A549 treated with GW870086 at 1 μM for 4 hours (cell line): ENCODE measurements around the gene KIF3A. TPM values are rescaled to one million over a fixed set of nuclear protein-coding genes. Genes with fewer than 3 reads are reported as not detected.

Source experiments
- total RNA-seq: library from RNA; stranded (reverse); fragments of 200-300 nt; extraction: Qiagen RNA extraction; gene quantifications from 5 replicates; pipeline ENCODE4 v1.2.3, GENCODE V29; 2022; ENCODE audit warnings: low read depth

KIF3A gene
- total RNA-seq: 5.4 to 10.1 TPM (median 8.6 TPM) in 5 replicates

DNA sequence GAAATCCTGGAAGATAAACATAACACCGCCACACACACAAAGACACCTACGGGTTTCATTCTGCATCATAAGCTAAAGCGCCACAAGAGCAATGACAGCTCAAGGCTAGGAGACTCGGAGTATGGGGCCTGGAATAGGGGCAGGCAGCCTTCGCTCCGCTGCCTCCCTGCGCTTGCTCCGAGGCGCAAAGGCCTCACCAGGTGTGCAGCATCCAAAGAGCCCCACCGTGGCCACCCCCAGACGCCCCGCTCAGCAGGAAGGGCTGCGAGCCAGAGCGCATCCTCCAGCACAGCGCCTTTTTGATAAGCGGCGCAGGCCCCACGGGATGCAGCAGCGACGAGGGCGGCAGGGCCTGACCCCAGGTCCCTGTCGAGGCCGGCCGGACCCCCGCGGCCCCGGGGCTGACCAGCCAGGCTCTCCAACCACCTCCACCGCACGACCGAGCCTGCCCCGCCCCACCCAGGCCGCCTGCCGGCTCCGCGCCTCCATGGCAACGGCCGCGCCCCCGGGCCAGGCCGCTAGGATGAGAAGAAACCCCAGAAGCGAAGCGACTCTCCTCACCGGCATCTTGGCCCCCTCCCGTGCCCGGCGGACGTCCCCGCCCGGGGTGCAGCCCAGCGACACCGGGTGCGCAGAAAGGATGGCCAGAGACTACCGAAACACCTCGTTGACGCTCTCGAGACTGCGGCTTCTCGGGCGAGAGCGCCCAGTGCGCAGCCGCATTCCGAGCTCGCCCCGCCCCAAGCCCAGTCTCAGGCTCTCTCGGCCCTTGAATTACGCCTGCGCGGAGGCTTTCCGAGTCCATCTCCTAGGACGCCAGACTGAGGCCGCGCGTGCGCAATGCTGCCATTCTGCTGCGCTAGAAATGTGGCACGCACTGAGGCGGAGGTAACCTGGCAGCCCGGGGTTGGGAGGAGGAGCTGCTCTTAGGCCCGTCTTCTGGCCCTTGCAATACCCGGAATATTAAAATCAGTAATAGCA lies at the start of gene KIF3A:
Gene KIF3A (minus strand): TSS at position 694 of the 981 bp plus-strand sequence. CDS start 127 bp downstream, at position 567.

GRCh38 chr5:132777209-132778069 lies 40.1 kb upstream of the KIF3A start, which contains the start of gene SEPTIN8:
TSS of gene SEPTIN8 (minus strand) at chr5:132777239. CDS start at chr5:132777137, 102 bp downstream.

DNA sequence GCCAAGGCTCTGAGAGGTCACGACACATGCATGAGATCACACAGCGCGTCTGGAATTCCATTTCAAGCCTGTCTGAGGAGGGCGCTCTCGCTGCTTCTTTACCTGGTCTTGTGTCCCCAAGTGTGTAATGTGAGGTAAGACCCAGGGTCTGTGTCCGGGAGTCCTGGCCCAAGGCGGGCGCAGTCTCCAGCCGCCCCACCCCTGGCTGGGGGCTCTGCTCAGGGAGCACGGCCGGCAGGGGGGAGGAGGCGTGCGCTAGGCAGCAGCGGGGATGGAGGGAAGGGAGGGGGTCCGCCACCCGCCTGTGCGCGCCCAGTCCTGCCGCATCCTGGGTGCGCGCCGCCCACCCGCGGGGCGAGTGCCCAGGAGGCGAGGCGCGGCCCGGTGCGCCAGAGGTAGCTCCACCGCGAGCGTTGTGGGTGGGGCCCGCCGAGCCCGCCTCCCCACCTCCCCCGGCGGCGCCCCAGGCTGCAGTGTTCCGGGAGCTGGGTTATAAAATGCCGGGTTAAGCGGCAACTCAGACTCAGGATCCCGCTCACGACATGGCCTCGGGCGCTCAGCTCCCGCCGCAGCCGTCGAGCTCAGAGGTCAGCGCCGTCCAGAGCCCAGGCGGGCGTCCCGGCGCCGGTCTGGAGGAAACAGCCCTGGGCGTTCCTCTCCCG lies 9.7 kb upstream of the KIF3A start, which contains the start of gene CCNI2:
Gene CCNI2 (plus strand): TSS at position 473 of the 662 bp plus-strand sequence. CDS start 70 bp downstream, at position 543.

DNA sequence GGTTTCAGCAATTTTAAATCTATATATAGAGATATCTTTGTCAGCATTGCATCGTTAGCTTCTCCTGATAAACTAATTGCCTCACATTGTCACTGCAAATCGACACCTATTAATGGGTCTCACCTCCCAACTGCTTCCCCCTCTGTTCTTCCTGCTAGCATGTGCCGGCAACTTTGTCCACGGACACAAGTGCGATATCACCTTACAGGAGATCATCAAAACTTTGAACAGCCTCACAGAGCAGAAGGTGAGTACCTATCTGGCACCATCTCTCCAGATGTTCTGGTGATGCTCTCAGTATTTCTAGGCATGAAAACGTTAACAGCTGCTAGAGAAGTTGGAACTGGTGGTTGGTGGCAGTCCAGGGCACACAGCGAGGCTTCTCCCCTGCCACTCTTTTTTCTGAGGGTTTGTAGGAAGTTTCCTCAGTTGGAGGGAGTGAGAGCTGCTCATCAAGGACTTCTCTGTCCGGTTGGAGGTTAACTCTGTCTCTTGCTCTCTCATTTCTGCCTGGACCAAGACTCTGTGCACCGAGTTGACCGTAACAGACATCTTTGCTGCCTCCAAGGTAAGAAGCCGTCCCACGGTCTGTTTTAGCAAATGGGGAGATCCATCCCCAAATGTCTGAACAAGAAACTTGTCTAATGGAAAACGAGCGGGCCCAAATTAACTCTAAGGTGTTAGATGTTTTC lies 63.3 kb downstream of the KIF3A start, which contains the start of gene IL4:
Gene IL4 (plus strand): TSS at position 51 of the 692 bp plus-strand sequence. CDS start 62 bp downstream, at position 113.

GRCh38 chr5:132657676-132658380 lies 79.5 kb downstream of the KIF3A start, which contains the start of gene IL13:
TSS of gene IL13 (plus strand) at chr5:132658173. CDS start at chr5:132658187, 14 bp downstream.

Other genes starting within 250 kb of the KIF3A start
- gene IRF1, start 246.8 kb downstream of the KIF3A start, total RNA-seq: 29.4 to 35.9 TPM (median 33.7 TPM) in 5 replicates
- not detected in 5 replicates for gene IL5, start 194.0 kb downstream of the KIF3A start, total RNA-seq
- gene RAD50, start 180.6 kb downstream of the KIF3A start, total RNA-seq: 25.8 to 34.4 TPM (median 29.9 TPM) in 5 replicates
- 0.12 TPM in 1 of 5 replicates, not detected in the others for gene IL13, start 79.4 kb downstream of the KIF3A start, total RNA-seq
- not detected in 5 replicates for gene IL4, start 63.6 kb downstream of the KIF3A start, total RNA-seq
- 0.12 to 0.26 TPM (median 0.21 TPM) in 3 of 5 replicates, not detected in the others for gene CCNI2, start 9.9 kb upstream of the KIF3A start, total RNA-seq
- gene SEPTIN8, start 39.7 kb upstream of the KIF3A start, total RNA-seq: 14.6 to 21.8 TPM (median 19.6 TPM) in 5 replicates
- 0.07 to 0.16 TPM (median 0.11 TPM) in 5 replicates for gene SOWAHA, start 75.8 kb upstream of the KIF3A start, total RNA-seq
- gene SHROOM1, start 93.1 kb upstream of the KIF3A start, total RNA-seq: 7.8 to 10.7 TPM (median 9.6 TPM) in 5 replicates
- gene GDF9, start 128.9 kb upstream of the KIF3A start, total RNA-seq: 0.14 to 0.37 TPM (median 0.23 TPM) in 5 replicates
- gene UQCRQ, start 129.1 kb upstream of the KIF3A start, total RNA-seq: 448 to 596 TPM (median 521 TPM) in 5 replicates
- 0.68 to 1.2 TPM (median 0.86 TPM) in 5 replicates for gene LEAP2, start 136.1 kb upstream of the KIF3A start, total RNA-seq
- gene AFF4, start 226.1 kb upstream of the KIF3A start, total RNA-seq: 17.4 to 31.0 TPM (median 27.5 TPM) in 5 replicates